Hepatocyte (in vitro differentiated cells): Measurements from ENCODE around the gene CEP170B. TPM values are rescaled to one million over a fixed set of nuclear protein-coding genes. Genes with fewer than 3 reads are reported as not detected.

ENCODE experiments used
- DNase-seq: peaks from one replicate; pipeline ENCODE4 v3.0.0-alpha.2; 2016; ENCODE audit warnings: low spot score
- H2AFZ ChIP-seq: fragments of 200-600 bp; sonication (generic); 2 replicates; pipeline ENCODE4 v1.6.0; 2016; ENCODE audit warnings: antibody characterized with exemption, mild to moderate bottlenecking
- H3K27ac ChIP-seq: fragments of 200-600 bp; sonication (generic); 2 replicates; pipeline ENCODE4 v1.5.1; 2016; ENCODE audit warnings: mild to moderate bottlenecking
- H3K27me3 ChIP-seq: fragments of 200-600 bp; sonication (generic); 2 replicates; pipeline ENCODE4 v1.6.1; 2016
- H3K36me3 ChIP-seq: fragments of 200-600 bp; sonication (generic); replicated peaks from 2 replicates; pipeline ENCODE4 v1.5.1; 2016; ENCODE audit warnings: low read depth; ENCODE audit not compliant: insufficient read depth
- H3K4me1 ChIP-seq: fragments of 200-600 bp; sonication (generic); 2 replicates; pipeline ENCODE4 v1.5.1; 2016; ENCODE audit warnings: mild to moderate bottlenecking, moderate library complexity; ENCODE audit not compliant: insufficient read depth
- H3K4me2 ChIP-seq: fragments of 200-600 bp; sonication (generic); 2 replicates; pipeline ENCODE4 v1.6.0; 2016
- H3K4me3 ChIP-seq: fragments of 200-600 bp; sonication (generic); 2 replicates; pipeline ENCODE4 v1.5.1; 2016; ENCODE audit warnings: mild to moderate bottlenecking
- H3K79me2 ChIP-seq: fragments of 200-600 bp; sonication (generic); 2 replicates; pipeline ENCODE4 v1.6.0; 2017; ENCODE audit warnings: mild to moderate bottlenecking
- H3K9me2 ChIP-seq: fragments of 200-600 bp; sonication (generic); replicated peaks from 2 replicates; pipeline ENCODE4 v1.6.0; 2017; ENCODE audit warnings: mild to moderate bottlenecking; ENCODE audit not compliant: insufficient read depth
- H3K9me3 ChIP-seq: fragments of 200-600 bp; sonication (generic); 2 replicates; pipeline ENCODE4 v1.5.1; 2016; ENCODE audit warnings: low read depth, mild to moderate bottlenecking
- H4K20me1 ChIP-seq: fragments of 200-600 bp; sonication (generic); 2 replicates; pipeline ENCODE4 v1.6.0; 2016; ENCODE audit warnings: mild to moderate bottlenecking; ENCODE audit not compliant: insufficient read depth, poor library complexity, severe bottlenecking
- CTCF ChIP-seq: fragments of 200-600 bp; sonication (generic); IDR thresholded peaks from 2 replicates; pipeline ENCODE4 v1.5.1; 2016; ENCODE audit warnings: antibody characterized with exemption, mild to moderate bottlenecking; ENCODE audit not compliant: poor library complexity
- EZH2 ChIP-seq: fragments of 200-600 bp; sonication (generic); IDR thresholded peaks from 2 replicates; pipeline ENCODE4 v1.6.1; 2016; ENCODE audit warnings: antibody characterized with exemption, mild to moderate bottlenecking, borderline replicate concordance
- EZH2phosphoT487 ChIP-seq: fragments of 200-600 bp; sonication (generic); IDR thresholded peaks from one replicate; pipeline ENCODE4 v1.6.1; 2018; ENCODE audit warnings: antibody characterized with exemption, mild to moderate bottlenecking, low read depth, moderate library complexity; ENCODE audit not compliant: unreplicated experiment, severe bottlenecking
- WGBS: methylation state at CpG from one replicate; pipeline ENCODE4 v1.1.6; 2016; ENCODE audit warnings: low lambda C conversion rate; ENCODE audit errors: missing lambda C conversion rate; 5-methylcytosine and 5-hydroxymethylcytosine counted together
- polyA plus RNA-seq: library from polyadenylated mRNA; unstranded; fragments of >200 nt; fragmentation: Nextera tagmentation; extraction: Ambion mirVana; gene quantifications from 2 replicates; pipeline ENCODE4 v1.2.1, GENCODE V29; 2016
- total RNA-seq: library from RNA; depleted of rRNA; stranded (reverse); fragments of >200 nt; gene quantifications from 2 replicates; pipeline ENCODE4 v1.2.3, GENCODE V29; 2014

Gene CEP170B
- total and polyA plus RNA-seq, 2 experiments from 2014 or later: 7.6 to 20.3 TPM

- Histone ChIP-seq H3K9me3 (no peaks in the 10 kb centered on the region), H2AFZ (no peak overlapping the region), H3K4me3 (no peak overlapping the region), H3K36me3 (no peaks in the 10 kb centered on the region), H3K27ac (no peak overlapping the region), H3K4me1 (no peaks in the 10 kb centered on the region), H4K20me1 (no peaks in the 10 kb centered on the region), H3K4me2 (no peak overlapping the region), H3K79me2 (no peaks in the 10 kb centered on the region), H3K27me3 (no peaks in the 10 kb centered on the region), H3K9me2 (no peaks in the 10 kb centered on the region)
- WGBS: 93% methylated on average over 26 of the region's 38 CpGs
- DNase-seq: no peak
- TF ChIP-seq EZH2 (no peak), EZH2phosphoT487 (no peak), CTCF (no peak)
These were observed 20.2 kb downstream of the CEP170B start for GRCh38 chr14:104885031-104885972.

- Histone ChIP-seq H4K20me1 (no peaks in the 10 kb centered on the region), H3K36me3 (no peaks in the 10 kb centered on the region)
These were observed 21.1 kb downstream of the CEP170B start for GRCh38 chr14:104885973-104886689.

More at GRCh38 chr14:104885973-104886689, 21.1 kb downstream of the CEP170B start:
- TF ChIP-seq EZH2phosphoT487 (no peak), CTCF (no peak), EZH2 (no peak)
- no peak for DNase-seq
- 95% methylated on average over 39 of the region's 40 CpGs for WGBS
- Histone ChIP-seq H3K4me2 (no peak overlapping the region), H3K9me2 (no peaks in the 10 kb centered on the region), H3K79me2 (no peaks in the 10 kb centered on the region), H3K27ac (no peak overlapping the region), H3K4me1 (no peaks in the 10 kb centered on the region), H3K4me3 (no peak overlapping the region), H2AFZ (no peak overlapping the region), H3K9me3 (no peaks in the 10 kb centered on the region), H3K27me3 (no peaks in the 10 kb centered on the region)
